IMR-90 (cell line): ENCODE results near the gene ANKDD1A. TPM values are rescaled to one million over a fixed set of nuclear protein-coding genes. Genes with fewer than 3 reads are reported as not detected.

ENCODE experiments used
- ATAC-seq: fragments of 200-7000 bp; cut with Tn5 transposase; 2 replicates; pipeline ENCODE4 v1.9.1; 2020; ENCODE audit warnings: low read depth, mild to moderate bottlenecking, moderate library complexity
- BruUV-seq: library from RNA; stranded (reverse); fragments of 400-500 nt; replicated peaks from 2 replicates; lab custom pipeline; 2021; lab: Mats Ljungman, UMichigan
- CTCF ChIA-PET: fragments of 300-600 bp; formaldehyde crosslinking; extraction: SDS; loops from one replicate; lab custom pipeline; 2021; ENCODE audit warnings: antibody characterized with exemption; lab: Yijun Ruan, JAX
- POLR2A ChIA-PET: fragments of 300-600 bp; sonication (Branson Sonifier 250); formaldehyde crosslinking; loops from one replicate; lab custom pipeline; 2022; ENCODE audit warnings: antibody characterized with exemption; ENCODE audit not compliant: unreplicated experiment; lab: Charles Lee
- DNase-seq: peaks from one replicate; pipeline ENCODE4 v3.0.0; 2013
- H2AFZ ChIP-seq: replicated peaks from 2 replicates; pipeline ENCODE3; 2013; ENCODE audit warnings: low read length, mild to moderate bottlenecking; ENCODE audit not compliant: poor library complexity
- H2AK5ac ChIP-seq: 2 replicates; pipeline ENCODE4 v1.6.1; 2013; ENCODE audit warnings: low read depth, low read length, inconsistent platforms
- H2AK9ac ChIP-seq: replicated peaks from 2 replicates; pipeline ENCODE3; 2013; ENCODE audit warnings: mild to moderate bottlenecking, low read depth, low read length, moderate library complexity; ENCODE audit not compliant: poor library complexity
- H2BK120ac ChIP-seq: 2 replicates; pipeline ENCODE4 v1.6.1; 2013; ENCODE audit warnings: low read depth, low read length, inconsistent platforms
- H2BK15ac ChIP-seq: 3 replicates; pipeline ENCODE4 v1.6.1; 2013; ENCODE audit warnings: low read depth, low read length, inconsistent platforms
- H2BK20ac ChIP-seq: 2 replicates; pipeline ENCODE4 v1.6.1; 2013; ENCODE audit warnings: low read depth, mild to moderate bottlenecking, inconsistent platforms, low read length, moderate library complexity
- H2BK5ac ChIP-seq: 2 replicates; pipeline ENCODE4 v1.6.1; 2013; ENCODE audit warnings: mild to moderate bottlenecking, low read depth, low read length, inconsistent platforms; ENCODE audit not compliant: poor library complexity, severe bottlenecking
- H3K14ac ChIP-seq: replicated peaks from 2 replicates; pipeline ENCODE4 v1.6.1; 2013; ENCODE audit warnings: low read depth, low read length, inconsistent platforms
- H3K18ac ChIP-seq: 2 replicates; pipeline ENCODE4 v1.6.1; 2013; ENCODE audit warnings: low read depth, low read length, control low read depth
- H3K23ac ChIP-seq: 2 replicates; pipeline ENCODE4 v1.6.1; 2013; ENCODE audit warnings: low read depth, low read length, inconsistent platforms
- H3K27ac ChIP-seq: 2 replicates; pipeline ENCODE4 v1.5.1; 2013; ENCODE audit warnings: mild to moderate bottlenecking, control low read depth, low read length; ENCODE audit not compliant: insufficient read depth
- H3K27me3 ChIP-seq: 2 replicates; pipeline ENCODE4 v1.6.1; 2013; ENCODE audit warnings: low read length; ENCODE audit not compliant: control insufficient read depth, insufficient read depth
- H3K36me3 ChIP-seq: 2 replicates; pipeline ENCODE4 v1.6.1; 2013; ENCODE audit warnings: low read length, mixed read lengths; ENCODE audit not compliant: control insufficient read depth, insufficient read depth
- H3K4ac ChIP-seq: 2 replicates; pipeline ENCODE4 v1.6.1; 2013; ENCODE audit warnings: low read depth, low read length, inconsistent platforms
- H3K4me1 ChIP-seq: 2 replicates; pipeline ENCODE4 v1.6.1; 2013; ENCODE audit warnings: low read length, mixed read lengths; ENCODE audit not compliant: control insufficient read depth, insufficient read depth
- H3K4me2 ChIP-seq: 2 replicates; pipeline ENCODE4 v1.6.1; 2013; ENCODE audit warnings: low read depth, mild to moderate bottlenecking, control low read depth, low read length, moderate library complexity
- H3K4me3 ChIP-seq: 2 replicates; pipeline ENCODE4 v1.5.1; 2013; ENCODE audit warnings: low read depth, mild to moderate bottlenecking, control low read depth, low read length, moderate library complexity; ENCODE audit not compliant: insufficient read depth
- H3K56ac ChIP-seq: 2 replicates; pipeline ENCODE4 v1.6.1; 2013; ENCODE audit warnings: low read length, inconsistent platforms; ENCODE audit not compliant: insufficient read depth; ENCODE audit errors: extremely low read depth
- H3K79me1 ChIP-seq, 2 experiments: 2 replicates each; pipeline ENCODE4 v1.6.1; 2013; ENCODE audit warnings: low read length in 2 of 2, inconsistent platforms in 1 of 2, low read depth in 1 of 2
- H3K9ac ChIP-seq: 2 replicates; pipeline ENCODE4 v1.6.1; 2013; ENCODE audit warnings: low read depth, low read length, control low read depth
- H3K9me1 ChIP-seq: 2 replicates; pipeline ENCODE4 v1.6.1; 2013; ENCODE audit warnings: low read length, inconsistent platforms; ENCODE audit not compliant: insufficient read depth
- H3K9me3 ChIP-seq: 2 replicates; pipeline ENCODE4 v1.6.1; 2013; ENCODE audit warnings: low read length; ENCODE audit not compliant: control insufficient read depth, insufficient read depth
- H4K20me1 ChIP-seq: 2 replicates; pipeline ENCODE4 v1.6.1; 2013; ENCODE audit warnings: low read length, inconsistent platforms; ENCODE audit not compliant: insufficient read depth
- H4K5ac ChIP-seq: 2 replicates; pipeline ENCODE4 v1.6.1; 2013; ENCODE audit warnings: mild to moderate bottlenecking, low read depth, low read length, control low read depth
- H4K8ac ChIP-seq, 2 experiments: 2 replicates each; pipeline ENCODE4 v1.6.1; 2013; ENCODE audit warnings: low read depth in 2 of 2, low read length in 2 of 2, control low read depth in 1 of 2, inconsistent platforms in 1 of 2
- H4K91ac ChIP-seq: 2 replicates; pipeline ENCODE4 v1.6.1; 2013; ENCODE audit warnings: low read depth, low read length, inconsistent platforms; ENCODE audit not compliant: insufficient read depth
- BHLHE40 ChIP-seq: fragments of 150-350 bp; IDR thresholded peaks from 2 replicates; pipeline ENCODE4 v1.6.1; 2016; ENCODE audit warnings: mild to moderate bottlenecking, low read depth, low read length
- CEBPB ChIP-seq: IDR thresholded peaks from 2 replicates; pipeline ENCODE4 v1.6.1; 2012; ENCODE audit warnings: low read depth, low read length, improper control_type of control experiment
- CHD1 ChIP-seq: IDR thresholded peaks from 2 replicates; pipeline ENCODE4 v1.6.1; 2012; ENCODE audit warnings: low read depth, low read length, improper control_type of control experiment
- FOS ChIP-seq: fragments of 150-350 bp; IDR thresholded peaks from 2 replicates; pipeline ENCODE4 v1.6.1; 2016; ENCODE audit warnings: low read depth, low read length
- MAZ ChIP-seq: IDR thresholded peaks from 2 replicates; pipeline ENCODE4 v1.6.1; 2012; ENCODE audit warnings: low read depth, mild to moderate bottlenecking, low read length, improper control_type of control experiment, moderate library complexity, borderline replicate concordance
- MXI1 ChIP-seq: IDR thresholded peaks from 2 replicates; pipeline ENCODE4 v1.6.1; 2012; ENCODE audit warnings: low read depth, mild to moderate bottlenecking, low read length, moderate library complexity, borderline replicate concordance
- NFE2L2 ChIP-seq: fragments of 150-350 bp; IDR thresholded peaks from 2 replicates; pipeline ENCODE4 v1.6.1; 2016; ENCODE audit warnings: low read depth, mild to moderate bottlenecking, low read length
- POLR2A ChIP-seq: IDR thresholded peaks from 2 replicates; pipeline ENCODE4 v1.6.1; 2012; ENCODE audit warnings: mild to moderate bottlenecking, low read depth, low read length
- RAD21 ChIP-seq: IDR thresholded peaks from 2 replicates; pipeline ENCODE4 v1.6.1; 2012; ENCODE audit warnings: low read length, improper control_type of control experiment
- WGBS, 2 experiments: methylation state at CpG; one replicate each; pipeline versions ENCODE4 v1.1.5 to v1.1.7; 2013; ENCODE audit warnings: missing lambda C conversion rate in 2 of 2; ENCODE audit not compliant: insufficient read length in 1 of 2; ENCODE audit errors: extremely low coverage in 2 of 2; 5-methylcytosine and 5-hydroxymethylcytosine counted together
- dilution Hi-C: fragments of 300-500 bp; cut with HindIII; formaldehyde crosslinking; loops from one replicate; pipeline ENCODE4 v1.14.3; 2018; ENCODE audit warnings: low sequenced_read_pairs; ENCODE audit not compliant: unreplicated experiment
- in situ Hi-C: fragments of 300-500 bp; cut with MboI; formaldehyde crosslinking; loops from 3 replicates; pipeline ENCODE4 v1.14.3; 2019; ENCODE audit warnings: low sequenced_read_pairs, inconsistent platforms, mixed read lengths
- intact Hi-C: fragments of 100-400 bp; cut with micrococcal nuclease; formaldehyde crosslinking; loops from 2 replicates; pipeline ENCODE4 v1.10.0; 2022
- polyA plus RNA-seq, 3 experiments: library from polyadenylated mRNA; depleted of rRNA; stranded (reverse); fragments of >200 nt; gene quantifications; 2 replicates each; pipeline ENCODE4 v1.2.3, GENCODE V29; 2012; ENCODE audit warnings: low replicate concordance in 1 of 3
- total RNA-seq: library from RNA; depleted of rRNA; stranded (reverse); fragments of >200 nt; gene quantifications from 2 replicates; pipeline ENCODE4 v1.2.3, GENCODE V29; 2012
- TF ChIP-seq, protein P1 (sequence below): fragments of 150-350 bp; IDR thresholded peaks from 2 replicates; pipeline ENCODE4 v1.6.1; 2016; ENCODE audit warnings: low read depth, mild to moderate bottlenecking, low read length, moderate library complexity, borderline replicate concordance
- TF ChIP-seq, protein P2 (sequence below): conservative IDR thresholded peaks from 2 replicates; pipeline ENCODE4 v1.5.1; 2012; ENCODE audit warnings: mild to moderate bottlenecking, low read depth, low read length, improper control_type of control experiment
- TF ChIP-seq, protein P3 (sequence below): fragments of 150-350 bp; IDR thresholded peaks from 2 replicates; pipeline ENCODE4 v1.6.1; 2017; ENCODE audit warnings: mild to moderate bottlenecking, antibody characterized with exemption, low read length, low read depth

Gene ANKDD1A
- total and polyA plus RNA-seq, 2 of the 4 experiments (the other 2 are of a cell fraction) = 3.6 to 4.9 TPM

DNA sequence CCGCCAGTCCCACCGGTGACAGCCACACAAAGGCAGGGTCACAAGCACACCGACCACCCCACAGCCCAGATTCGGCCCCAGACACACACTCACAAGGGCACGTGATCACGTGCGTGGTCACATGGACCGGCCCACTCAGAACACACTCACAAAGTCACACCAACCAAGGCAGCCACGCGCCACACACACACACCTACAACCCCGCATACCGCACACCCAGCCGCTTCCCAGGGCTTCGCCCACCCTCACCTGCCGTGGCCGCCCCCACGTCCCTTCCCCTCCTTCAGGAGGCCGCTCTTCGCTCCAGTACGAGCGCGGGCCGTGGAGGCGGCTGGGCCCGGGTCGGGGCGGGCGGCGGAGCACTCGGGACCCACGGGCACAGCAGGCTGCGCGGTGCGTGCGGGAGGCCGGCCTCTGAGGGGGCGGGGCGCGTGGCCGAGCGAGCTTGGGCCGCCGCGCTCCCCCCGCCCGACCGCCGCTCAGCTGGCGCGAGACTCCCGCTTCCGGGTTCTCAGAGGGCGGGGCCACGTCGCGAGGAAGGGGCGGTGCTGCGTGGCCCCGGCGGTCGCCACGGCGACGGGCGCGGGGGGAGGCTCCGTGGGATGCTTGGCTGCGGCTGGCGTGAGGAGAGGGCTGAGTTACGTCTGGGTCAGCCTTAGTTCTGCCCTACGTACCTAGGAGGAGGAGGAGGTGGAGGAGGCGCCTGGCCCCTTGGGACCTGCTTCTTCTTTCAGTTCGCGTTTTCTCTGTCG is 77.9 kb downstream of the ANKDD1A start, which contains the start of gene SPG21:
TSS of gene SPG21 (minus strand) at position 499 of the 752 bp plus-strand sequence. CDS start 6,345 bp downstream, outside the sequence.
- H3K36me3 ChIP-seq = no peaks in the 10 kb centered on the region
- in situ Hi-C loops (no loop called here), dilution Hi-C loops (no loop called here), intact Hi-C loops (loop anchor here (5.0 kb wide), 2 partner anchors 132 to 147 kb away; partner anchors contain the start of gene PLEKHO2)
- H4K91ac ChIP-seq = peak within 1 kb of the TSS; percentile 72
- H2BK5ac ChIP-seq = peak within 1 kb of the TSS; percentile 89
- no peaks in the 10 kb centered on the region for H3K27me3 ChIP-seq
- peak within 1 kb of the TSS; percentile 73 for H4K5ac ChIP-seq
- BruUV-seq = no TSS peak
- peaks cover 5% of the 10 kb centered on the region for H3K4me1 ChIP-seq
- H3K27ac ChIP-seq = peak within 1 kb of the TSS; percentile 90
- peaks cover 3 to 43% of the 10 kb centered on the region in 2 experiments; a peak in 3 of 4 replicates for H3K79me1 ChIP-seq
- DNase-seq (peak; percentile 91), ATAC-seq (peak; percentile 93)
- peak within 1 kb of the TSS; percentile 61 to 96 for H4K8ac ChIP-seq
- no peaks in the 10 kb centered on the region for H3K9me3 ChIP-seq
- H2AK9ac ChIP-seq = peak within 1 kb of the TSS; percentile 96
- TF ChIP-seq, protein P1, sequence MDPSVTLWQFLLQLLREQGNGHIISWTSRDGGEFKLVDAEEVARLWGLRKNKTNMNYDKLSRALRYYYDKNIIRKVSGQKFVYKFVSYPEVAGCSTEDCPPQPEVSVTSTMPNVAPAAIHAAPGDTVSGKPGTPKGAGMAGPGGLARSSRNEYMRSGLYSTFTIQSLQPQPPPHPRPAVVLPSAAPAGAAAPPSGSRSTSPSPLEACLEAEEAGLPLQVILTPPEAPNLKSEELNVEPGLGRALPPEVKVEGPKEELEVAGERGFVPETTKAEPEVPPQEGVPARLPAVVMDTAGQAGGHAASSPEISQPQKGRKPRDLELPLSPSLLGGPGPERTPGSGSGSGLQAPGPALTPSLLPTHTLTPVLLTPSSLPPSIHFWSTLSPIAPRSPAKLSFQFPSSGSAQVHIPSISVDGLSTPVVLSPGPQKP = no peak
- TF ChIP-seq, protein P2, sequence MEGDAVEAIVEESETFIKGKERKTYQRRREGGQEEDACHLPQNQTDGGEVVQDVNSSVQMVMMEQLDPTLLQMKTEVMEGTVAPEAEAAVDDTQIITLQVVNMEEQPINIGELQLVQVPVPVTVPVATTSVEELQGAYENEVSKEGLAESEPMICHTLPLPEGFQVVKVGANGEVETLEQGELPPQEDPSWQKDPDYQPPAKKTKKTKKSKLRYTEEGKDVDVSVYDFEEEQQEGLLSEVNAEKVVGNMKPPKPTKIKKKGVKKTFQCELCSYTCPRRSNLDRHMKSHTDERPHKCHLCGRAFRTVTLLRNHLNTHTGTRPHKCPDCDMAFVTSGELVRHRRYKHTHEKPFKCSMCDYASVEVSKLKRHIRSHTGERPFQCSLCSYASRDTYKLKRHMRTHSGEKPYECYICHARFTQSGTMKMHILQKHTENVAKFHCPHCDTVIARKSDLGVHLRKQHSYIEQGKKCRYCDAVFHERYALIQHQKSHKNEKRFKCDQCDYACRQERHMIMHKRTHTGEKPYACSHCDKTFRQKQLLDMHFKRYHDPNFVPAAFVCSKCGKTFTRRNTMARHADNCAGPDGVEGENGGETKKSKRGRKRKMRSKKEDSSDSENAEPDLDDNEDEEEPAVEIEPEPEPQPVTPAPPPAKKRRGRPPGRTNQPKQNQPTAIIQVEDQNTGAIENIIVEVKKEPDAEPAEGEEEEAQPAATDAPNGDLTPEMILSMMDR = no peak
- TF ChIP-seq POLR2A (peak; percentile 90), MAZ (peak; percentile 97), RAD21 (peak; percentile 5; the same call in 1 of the 2 replicates), BHLHE40 (peak; percentile 95), FOS (peak; percentile 47; the same call in 1 of the 2 replicates), CHD1 (peak; percentile 63; the same call in 1 of the 2 replicates), NFE2L2 (no peak), CEBPB (no peak), MXI1 (peak; percentile 60)
- TF ChIP-seq, protein P3, sequence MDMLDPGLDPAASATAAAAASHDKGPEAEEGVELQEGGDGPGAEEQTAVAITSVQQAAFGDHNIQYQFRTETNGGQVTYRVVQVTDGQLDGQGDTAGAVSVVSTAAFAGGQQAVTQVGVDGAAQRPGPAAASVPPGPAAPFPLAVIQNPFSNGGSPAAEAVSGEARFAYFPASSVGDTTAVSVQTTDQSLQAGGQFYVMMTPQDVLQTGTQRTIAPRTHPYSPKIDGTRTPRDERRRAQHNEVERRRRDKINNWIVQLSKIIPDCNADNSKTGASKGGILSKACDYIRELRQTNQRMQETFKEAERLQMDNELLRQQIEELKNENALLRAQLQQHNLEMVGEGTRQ = peak; percentile 99
- H3K4ac ChIP-seq = peak within 1 kb of the TSS; percentile 89
- peak within 1 kb of the TSS; percentile 88 for H3K23ac ChIP-seq
- H3K56ac ChIP-seq = peak within 1 kb of the TSS; percentile 73
- H3K9ac ChIP-seq = peak within 1 kb of the TSS; percentile 77
- H2BK15ac ChIP-seq = peak within 1 kb of the TSS; percentile 59; the same call in 1 of the 3 replicates
- peak within 1 kb of the TSS; percentile 97 for H2AK5ac ChIP-seq
- ChIA-PET POLR2A (interaction anchor here (0.7 kb wide), 3 partner anchors 74 to 245 kb away, joined by 4 to 13 read pairs (median 5); no protein-coding TSS in a partner anchor), CTCF (no interaction called here)
- peak within 1 kb of the TSS; percentile 89 for H3K14ac ChIP-seq
- H3K4me2 ChIP-seq = peak within 1 kb of the TSS; percentile 92
- peaks cover 7% of the 10 kb centered on the region for H3K9me1 ChIP-seq
- H3K4me3 ChIP-seq = peak within 1 kb of the TSS; percentile 89
- H2AFZ ChIP-seq = peak within 1 kb of the TSS; percentile 97
- H4K20me1 ChIP-seq = no peaks in the 10 kb centered on the region; the same call in none of the 2 replicates
- H3K18ac ChIP-seq = peak within 1 kb of the TSS; percentile 70
- H2BK120ac ChIP-seq = peak within 1 kb of the TSS; percentile 33
- H2BK20ac ChIP-seq = peak within 1 kb of the TSS; percentile 19; the same call in 1 of the 2 replicates
- 0% methylated on average over 21 of the region's 75 CpGs; no CpG with 5 or more reads in 1 of the 2 experiments for WGBS, 2 experiments
